Measurements from ENCODE around the gene CAPN3.
"Not testable (repeated sequence)": the region's sequence is repeated elsewhere in the genome, so short reads cannot be mapped to it uniquely, and the experiment has no call there.

The CAPN3 gene

GRCh38 chr15:42359249-42359648 is at the start of gene CAPN3:
CAPN3 (plus strand) TSS chr15:42359501; CDS start chr15:42359806, 305 bp downstream.
- no peak for DNase-seq

GRCh38 chr15:42313463-42313862 is 45.8 kb upstream of the CAPN3 start:
- DNase-seq, result no peak

GRCh38 chr15:42314818-42315217 is 44.5 kb upstream of the CAPN3 start:
- no peak for DNase-seq

GRCh38 chr15:42315521-42315920 is 43.8 kb upstream of the CAPN3 start:
- DNase-seq, result no peak

GRCh38 chr15:42316282-42316805 is 43.0 kb upstream of the CAPN3 start:
- DNase-seq, result not testable (repeated sequence)

GRCh38 chr15:42319206-42319605 is 40.1 kb upstream of the CAPN3 start:
- no peak for DNase-seq

- no peak for DNase-seq
Measured at GRCh38 chr15:42324308-42324707, 35.0 kb upstream of the CAPN3 start.

GRCh38 chr15:42329161-42329560 is 30.1 kb upstream of the CAPN3 start:
- DNase-seq, result no peak

GRCh38 chr15:42329992-42330391 is 29.3 kb upstream of the CAPN3 start:
- no peak for DNase-seq

GRCh38 chr15:42331235-42331634 is 28.1 kb upstream of the CAPN3 start:
- no peak for DNase-seq

GRCh38 chr15:42332331-42332730 is 27.0 kb upstream of the CAPN3 start:
- DNase-seq, result no peak

- DNase-seq, result no peak
Measured at GRCh38 chr15:42335074-42335473, 24.2 kb upstream of the CAPN3 start.

GRCh38 chr15:42336650-42337049 is 22.7 kb upstream of the CAPN3 start:
- not testable (repeated sequence) for DNase-seq

GRCh38 chr15:42337104-42337503 is 22.2 kb upstream of the CAPN3 start:
- DNase-seq, result not testable (repeated sequence)

GRCh38 chr15:42338500-42338899 is 20.8 kb upstream of the CAPN3 start:
- DNase-seq, result no peak

- no peak for DNase-seq
Measured at GRCh38 chr15:42343596-42344232, 15.6 kb upstream of the CAPN3 start.

- no peak for DNase-seq
Measured at GRCh38 chr15:42344763-42345162, 14.5 kb upstream of the CAPN3 start.

- no peak for DNase-seq
Measured at GRCh38 chr15:42345504-42345903, 13.8 kb upstream of the CAPN3 start.

- DNase-seq, result no peak
Measured at GRCh38 chr15:42348083-42348482, 11.2 kb upstream of the CAPN3 start.

GRCh38 chr15:42349186-42349585 is 10.1 kb upstream of the CAPN3 start:
- no peak for DNase-seq

- no peak for DNase-seq
Measured at GRCh38 chr15:42352401-42352800, 6.9 kb upstream of the CAPN3 start.

- DNase-seq, result no peak
Measured at GRCh38 chr15:42353061-42353460, 6.2 kb upstream of the CAPN3 start.

- no peak for DNase-seq
Measured at GRCh38 chr15:42354824-42355223, 4.5 kb upstream of the CAPN3 start.

GRCh38 chr15:42355291-42355690 is 4.0 kb upstream of the CAPN3 start:
- no peak for DNase-seq

- DNase-seq, result no peak
Measured at GRCh38 chr15:42356851-42357250, 2.5 kb upstream of the CAPN3 start.
